A549 treated with ZK216348 at 1 μM for 4 hours (cell line): Measurements from ENCODE around the gene ARMC12. TPM values are rescaled to one million over a fixed set of nuclear protein-coding genes. Genes with fewer than 3 reads are reported as not detected.

Experiments
- total RNA-seq: library from RNA; stranded (reverse); fragments of 200-300 nt; extraction: Qiagen RNA extraction; gene quantifications from 5 replicates; pipeline ENCODE4 v1.2.3, GENCODE V29; 2022; ENCODE audit warnings: low read depth

The ARMC12 gene, protein sequence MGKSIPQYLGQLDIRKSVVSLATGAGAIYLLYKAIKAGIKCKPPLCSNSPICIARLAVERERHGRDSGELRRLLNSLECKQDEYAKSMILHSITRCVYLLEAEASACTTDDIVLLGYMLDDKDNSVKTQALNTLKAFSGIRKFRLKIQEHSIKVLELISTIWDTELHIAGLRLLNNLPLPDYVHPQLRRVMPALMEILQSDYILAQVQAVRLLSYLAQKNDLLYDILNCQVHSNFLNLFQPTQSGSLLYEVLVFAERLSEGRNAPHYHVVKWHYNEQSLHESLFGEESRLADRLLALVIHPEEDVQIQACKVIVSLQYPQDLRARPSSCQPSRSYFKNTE
- total RNA-seq = 0.22 to 0.96 TPM (median 0.40 TPM) in 4 of 5 replicates, not detected in the other

DNA sequence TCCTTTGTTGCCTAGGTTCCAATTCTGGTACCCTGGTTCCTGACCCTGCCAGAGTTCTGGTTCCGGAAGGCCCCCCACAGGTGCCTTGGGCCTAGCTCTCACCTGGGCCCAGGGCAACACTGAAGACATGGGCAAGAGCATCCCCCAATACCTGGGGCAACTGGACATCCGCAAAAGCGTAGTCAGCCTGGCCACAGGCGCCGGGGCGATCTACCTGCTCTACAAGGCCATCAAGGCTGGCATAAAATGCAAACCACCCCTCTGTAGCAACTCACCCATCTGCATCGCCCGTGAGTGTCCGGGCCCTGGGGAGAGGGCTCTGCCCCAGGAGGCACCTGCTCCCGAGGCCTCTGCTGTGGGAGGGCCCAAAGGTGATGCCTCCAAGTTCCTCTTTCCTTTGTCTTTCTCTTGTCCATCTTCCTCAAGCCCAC lies at the start of gene ARMC12:
ARMC12 (plus strand) TSS at position 51 of the 431 bp plus-strand sequence; CDS start at position 128, 77 bp downstream.

DNA sequence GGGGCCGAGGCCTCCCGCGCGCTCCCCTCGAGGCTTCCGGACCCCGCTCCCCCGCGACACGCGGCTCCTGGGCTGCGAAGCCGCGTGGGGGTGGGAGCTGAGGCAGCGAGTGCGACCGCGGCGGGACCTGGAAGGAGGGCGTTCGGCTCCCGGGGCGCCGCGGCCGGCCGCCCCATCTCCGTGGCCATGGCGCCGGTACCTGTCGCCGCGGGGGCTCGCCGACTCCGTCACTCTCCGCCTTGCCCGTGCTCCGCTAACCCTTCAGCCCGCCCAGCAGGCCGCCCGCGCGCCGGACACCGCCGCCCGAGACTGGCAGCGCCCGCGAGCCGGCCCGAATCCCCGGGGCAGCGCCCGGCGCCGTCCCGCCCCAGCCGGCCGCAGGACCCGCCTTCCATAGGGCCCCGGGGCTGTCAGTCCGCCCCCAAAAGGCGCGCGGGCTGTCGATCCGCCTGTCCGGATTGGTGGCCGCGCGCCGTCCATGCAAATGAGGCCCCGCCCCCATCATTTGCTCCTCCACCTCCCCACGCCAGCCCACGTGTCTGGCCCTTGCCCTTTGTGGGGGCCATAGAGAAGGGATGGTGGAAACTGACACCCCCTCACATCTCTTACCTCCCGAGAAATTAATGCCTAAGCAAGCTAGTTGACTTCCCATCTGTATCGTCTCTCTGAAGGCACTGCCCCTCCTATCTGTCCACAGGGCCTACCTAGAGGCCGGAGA lies 48.1 kb upstream of the ARMC12 start, which contains the start of gene FKBP5:
FKBP5 (minus strand) TSS at position 311 of the 718 bp plus-strand sequence. CDS start 46,091 bp downstream, outside the sequence.

DNA sequence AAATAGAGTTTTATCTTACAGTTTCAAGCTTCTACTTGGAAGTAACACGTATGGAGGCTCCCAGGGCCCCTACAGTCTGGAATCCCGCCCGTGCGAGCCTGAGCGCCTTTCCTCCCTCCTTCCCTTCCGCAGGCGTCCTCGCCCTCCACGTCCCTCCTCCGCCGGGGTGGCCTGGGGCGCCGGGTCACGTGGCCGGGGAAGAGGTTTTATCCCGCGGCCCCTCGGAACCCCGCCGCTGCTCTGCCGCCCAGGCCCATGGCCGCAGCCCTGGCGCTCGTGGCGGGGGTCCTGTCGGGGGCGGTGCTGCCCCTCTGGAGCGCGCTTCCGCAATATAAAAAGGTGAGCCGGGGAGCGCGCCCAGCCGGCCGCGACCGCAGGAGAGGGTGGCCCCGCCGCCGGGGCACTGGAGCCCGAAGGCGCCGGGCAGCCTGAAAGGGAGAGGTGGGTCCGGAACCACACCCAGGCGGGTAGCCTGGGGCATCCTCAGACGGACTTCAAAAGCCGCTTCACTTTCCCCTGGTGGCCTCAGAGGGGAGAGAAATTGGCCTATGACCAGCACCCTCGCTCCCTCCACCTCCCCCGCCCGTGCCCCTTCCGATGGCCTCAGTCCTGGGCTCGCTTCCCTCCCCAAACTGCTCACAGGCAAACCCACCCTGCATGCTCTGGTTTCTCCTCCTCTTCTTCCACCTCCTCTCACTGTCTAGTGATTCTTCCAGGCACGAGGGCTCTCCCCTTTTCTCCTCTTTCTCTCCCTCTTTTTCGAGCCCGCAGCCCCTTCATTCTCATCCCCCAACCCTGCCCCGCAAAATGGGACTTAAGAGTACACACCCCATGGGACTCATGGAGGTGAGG lies 39.8 kb downstream of the ARMC12 start, which contains the start of gene CLPSL2:
CLPSL2 (plus strand) TSS at position 235 of the 852 bp plus-strand sequence; CDS start at position 256, 21 bp downstream.

DNA sequence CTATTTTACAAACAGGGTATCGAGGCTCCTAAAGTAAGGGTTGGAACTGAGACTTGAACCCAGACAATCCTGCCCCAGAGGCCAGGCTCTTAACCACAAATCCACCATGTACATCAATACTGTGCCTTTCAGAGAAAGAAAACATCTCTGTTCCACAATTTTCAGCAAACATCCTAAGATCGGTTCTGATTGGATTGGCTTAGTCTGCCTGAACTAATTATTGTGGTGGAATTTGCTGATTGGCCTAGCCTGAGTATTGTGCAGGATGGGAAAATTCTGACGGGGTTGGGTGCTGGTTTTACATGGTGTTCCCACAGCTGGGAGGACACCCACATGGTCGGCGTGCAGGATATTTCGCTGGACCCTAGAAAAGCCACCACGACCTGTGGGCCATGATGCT lies 43.9 kb downstream of the ARMC12 start, which contains the start of gene CLPSL1:
CLPSL1 (plus strand) TSS at position 301 of the 400 bp plus-strand sequence; CDS start at position 393, 92 bp downstream.

Other genes starting within 250 kb of the ARMC12 start
- 4.6 to 8.5 TPM (median 6.3 TPM) in 5 replicates for gene TEAD3, start 240.0 kb upstream of the ARMC12 start, total RNA-seq
- gene TULP1, start 224.1 kb upstream of the ARMC12 start, total RNA-seq = not detected in 5 replicates
- 54.6 to 94.6 TPM (median 68.1 TPM) in 5 replicates for gene FKBP5, start 48.1 kb upstream of the ARMC12 start, total RNA-seq
- gene CLPSL2, start 39.6 kb downstream of the ARMC12 start, total RNA-seq = 0.51 to 1.0 TPM (median 0.78 TPM) in 3 of 5 replicates, not detected in the others
- not detected in 5 replicates for gene CLPSL1, start 44.0 kb downstream of the ARMC12 start, total RNA-seq
- gene CLPS, start 60.3 kb downstream of the ARMC12 start, total RNA-seq = not detected in 5 replicates
- 0.26 TPM in 1 of 5 replicates, not detected in the others for gene LHFPL5, start 68.3 kb downstream of the ARMC12 start, total RNA-seq
- gene SRPK1, start 184.1 kb downstream of the ARMC12 start, total RNA-seq = 26.6 to 43.0 TPM (median 33.4 TPM) in 5 replicates